Measurements from ENCODE around the gene HAND2. TPM values are rescaled to one million over a fixed set of nuclear protein-coding genes. Genes with fewer than 3 reads are reported as not detected.

HAND2 gene
- total and polyA plus RNA-seq, 4 donors, result 0.20 to 0.21 TPM; not detected in 2

DNA sequence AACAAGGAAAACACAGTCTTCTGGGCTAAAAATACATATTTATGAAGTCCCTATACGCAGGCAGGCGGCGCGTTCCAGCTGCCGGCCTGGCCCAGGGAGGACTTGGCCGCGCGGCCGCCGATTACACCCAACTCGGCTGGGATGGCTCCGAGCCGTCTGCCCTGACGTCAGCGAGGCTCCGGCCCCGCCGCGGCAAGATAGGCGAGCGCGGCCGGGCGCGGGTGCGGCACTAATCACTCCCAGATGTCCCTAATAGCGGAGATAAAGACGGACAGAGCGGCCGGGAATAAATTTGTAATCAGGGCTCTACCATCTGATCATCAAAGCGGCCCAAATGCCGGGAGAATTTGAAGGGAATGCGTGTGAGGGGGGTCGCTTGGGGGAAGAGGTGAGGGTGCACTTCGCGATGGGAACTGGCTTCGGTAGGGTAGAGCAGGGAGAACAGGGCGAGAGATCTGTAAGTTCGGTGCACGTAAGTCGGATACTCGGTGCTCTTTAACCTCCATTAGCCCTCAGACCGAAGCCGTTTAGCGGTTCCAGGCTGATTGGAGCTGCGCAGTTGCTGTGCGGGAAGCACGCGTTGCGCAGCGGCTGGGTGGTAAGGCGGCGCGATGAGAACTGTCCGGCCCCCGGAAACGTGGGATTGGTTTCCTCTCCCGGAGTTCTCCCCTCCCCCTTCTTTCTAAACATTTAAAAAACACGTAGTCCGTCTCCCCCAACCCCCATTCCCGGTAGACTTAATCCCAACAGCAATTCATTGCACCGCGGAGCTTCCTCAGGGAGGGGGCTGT, 7.7 kb downstream of the HAND2 start:
- peaks cover 54% of the 10 kb centered on the region for H3K4me1 ChIP-seq (ENCODE audit: control insufficient read depth, insufficient read depth, low read length)
- under 1% methylated on average over 59 of the region's 63 CpGs for WGBS (ENCODE audit: insufficient coverage)
- H3K36me3 ChIP-seq (ENCODE audit: control insufficient read depth, insufficient read depth, low read length), result no peaks in the 10 kb centered on the region
- H3K4me3 ChIP-seq (ENCODE audit: low read depth, low read length), result peak overlapping the region; percentile 42
- no peaks in the 10 kb centered on the region for H3K9me3 ChIP-seq (ENCODE audit: control insufficient read depth, insufficient read depth, low read length)
- peaks cover 100% of the 10 kb centered on the region for H3K27me3 ChIP-seq (ENCODE audit: control insufficient read depth, insufficient read depth, low read length)
- peak in 2 of 6 donors; percentile 68 to 77 for DNase-seq (ENCODE audit: low read depth in 4 of 6, low spot score in 6 of 6)
- no peak overlapping the region for H3K27ac ChIP-seq (ENCODE audit: low read depth, low read length)

DNA sequence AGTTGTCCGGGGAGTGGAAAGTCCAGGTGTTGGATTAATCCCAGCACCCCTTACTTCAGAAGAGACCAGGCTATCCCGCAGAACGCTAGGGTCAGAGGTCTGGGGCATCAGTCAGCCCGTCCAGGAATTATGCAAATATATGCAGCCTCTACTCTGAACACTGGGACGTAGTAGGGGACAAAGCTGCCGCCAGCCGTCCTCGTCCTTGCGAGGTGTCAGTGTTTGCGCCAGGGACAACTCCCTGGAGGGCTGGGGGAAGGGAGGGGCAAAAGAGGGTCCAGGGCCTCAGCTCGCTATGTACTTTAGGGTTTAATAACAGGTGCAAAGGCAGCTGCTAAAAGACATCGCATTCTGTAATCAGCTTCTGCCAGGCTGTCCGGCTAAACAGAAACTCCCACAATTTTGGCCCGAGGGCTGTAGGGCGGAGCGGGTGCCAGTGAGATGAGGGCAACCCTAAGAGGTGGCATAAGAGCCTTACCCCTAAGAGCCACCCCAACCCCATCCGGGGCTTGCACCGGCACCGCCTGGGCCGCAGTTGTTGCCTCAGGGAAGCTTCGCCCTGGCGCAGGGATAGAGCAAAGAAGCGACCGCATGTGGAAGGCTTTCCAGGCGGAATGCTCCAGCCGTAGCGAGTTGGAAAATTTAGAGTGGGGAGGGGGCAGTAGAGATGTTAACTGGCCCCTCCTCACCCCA, 8.4 kb downstream of the HAND2 start:
- no peaks in the 10 kb centered on the region for H3K36me3 ChIP-seq (ENCODE audit: control insufficient read depth, insufficient read depth, low read length)
- no peak overlapping the region for H3K27ac ChIP-seq (ENCODE audit: low read depth, low read length)
- 5% methylated on average over 15 of the region's 27 CpGs for WGBS (ENCODE audit: insufficient coverage)
- peak overlapping the region; percentile 42 for H3K4me3 ChIP-seq (ENCODE audit: low read depth, low read length)
- peaks cover 55% of the 10 kb centered on the region for H3K4me1 ChIP-seq (ENCODE audit: control insufficient read depth, insufficient read depth, low read length)
- H3K9me3 ChIP-seq (ENCODE audit: control insufficient read depth, insufficient read depth, low read length), result no peaks in the 10 kb centered on the region
- DNase-seq (ENCODE audit: low read depth in 4 of 6, low spot score in 6 of 6), result no peak
- peaks cover 100% of the 10 kb centered on the region for H3K27me3 ChIP-seq (ENCODE audit: control insufficient read depth, insufficient read depth, low read length)

DNA sequence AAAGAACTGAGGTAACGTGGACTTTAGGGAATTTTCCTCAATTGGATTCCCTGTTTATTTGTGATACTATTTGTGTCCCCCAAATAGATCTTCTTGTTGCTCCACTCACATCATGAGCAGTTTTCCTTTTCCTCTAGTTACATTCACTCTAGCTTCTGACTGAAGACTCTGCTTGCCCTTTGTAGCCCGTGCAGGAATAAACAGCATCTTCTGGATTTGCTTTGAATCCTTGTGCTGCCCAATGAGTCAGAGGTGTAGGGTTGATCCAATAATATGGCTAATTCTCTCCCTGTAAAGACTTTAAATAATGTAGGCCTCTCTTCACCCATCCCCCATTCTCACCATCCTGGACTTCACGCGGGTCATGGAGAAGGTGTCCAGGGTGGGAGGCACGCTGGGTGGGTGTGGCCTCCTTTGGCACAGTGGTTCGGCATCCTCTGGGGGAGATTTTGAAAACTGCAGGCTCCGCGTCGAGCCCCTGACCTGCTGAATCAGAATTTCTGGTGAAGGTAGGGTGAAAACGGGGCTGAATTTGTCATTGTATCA, 9.0 kb downstream of the HAND2 start:
- Histone ChIP-seq H3K27me3 (ENCODE audit: control insufficient read depth, insufficient read depth, low read length) (peaks cover 100% of the 10 kb centered on the region), H3K27ac (ENCODE audit: low read depth, low read length) (no peak overlapping the region), H3K9me3 (ENCODE audit: control insufficient read depth, insufficient read depth, low read length) (no peaks in the 10 kb centered on the region), H3K4me3 (ENCODE audit: low read depth, low read length) (no peak overlapping the region), H3K4me1 (ENCODE audit: control insufficient read depth, insufficient read depth, low read length) (peaks cover 56% of the 10 kb centered on the region), H3K36me3 (ENCODE audit: control insufficient read depth, insufficient read depth, low read length) (no peaks in the 10 kb centered on the region)
- DNase-seq (ENCODE audit: low read depth in 4 of 6, low spot score in 6 of 6), result no peak
- WGBS (ENCODE audit: insufficient coverage), result 12% methylated on average over 6 of the region's 10 CpGs

- H3K36me3 ChIP-seq (ENCODE audit: control insufficient read depth, insufficient read depth, low read length), result no peaks in the 10 kb centered on the region
- H3K27me3 ChIP-seq (ENCODE audit: control insufficient read depth, insufficient read depth, low read length), result peaks cover 100% of the 10 kb centered on the region
- 12% methylated on average over 19 of the region's 31 CpGs for WGBS (ENCODE audit: insufficient coverage)
- no peaks in the 10 kb centered on the region for H3K9me3 ChIP-seq (ENCODE audit: control insufficient read depth, insufficient read depth, low read length)
- no peak overlapping the region for H3K27ac ChIP-seq (ENCODE audit: low read depth, low read length)
- H3K4me3 ChIP-seq (ENCODE audit: low read depth, low read length), result no peak overlapping the region
- peak in 2 of 6 donors; percentile 25 to 31 for DNase-seq (ENCODE audit: low read depth in 4 of 6, low spot score in 6 of 6)
- peaks cover 47% of the 10 kb centered on the region for H3K4me1 ChIP-seq (ENCODE audit: control insufficient read depth, insufficient read depth, low read length)
Measured at GRCh38 chr4:173519111-173520101, 10.6 kb downstream of the HAND2 start.

- Histone ChIP-seq H3K9me3 (ENCODE audit: control insufficient read depth, insufficient read depth, low read length) (no peaks in the 10 kb centered on the region), H3K36me3 (ENCODE audit: control insufficient read depth, insufficient read depth, low read length) (no peaks in the 10 kb centered on the region), H3K27ac (ENCODE audit: low read depth, low read length) (no peak overlapping the region), H3K4me1 (ENCODE audit: control insufficient read depth, insufficient read depth, low read length) (peaks cover 42% of the 10 kb centered on the region), H3K4me3 (ENCODE audit: low read depth, low read length) (no peak overlapping the region), H3K27me3 (ENCODE audit: control insufficient read depth, insufficient read depth, low read length) (peaks cover 99% of the 10 kb centered on the region)
- 1% methylated on average over 25 of the region's 42 CpGs for whole genome bisulfite sequencing (ENCODE audit: insufficient coverage)
- DNase-seq (ENCODE audit: low read depth in 4 of 6, low spot score in 6 of 6), result peak in 1 of 6 donors; percentile 16
Measured at GRCh38 chr4:173518425-173519102, 11.5 kb downstream of the HAND2 start.

GRCh38 chr4:173517781-173518424, 12.1 kb downstream of the HAND2 start:
- no peak overlapping the region for H3K4me3 ChIP-seq (ENCODE audit: low read depth, low read length)
- H3K4me1 ChIP-seq (ENCODE audit: control insufficient read depth, insufficient read depth, low read length), result peaks cover 35% of the 10 kb centered on the region
- H3K36me3 ChIP-seq (ENCODE audit: control insufficient read depth, insufficient read depth, low read length), result no peaks in the 10 kb centered on the region
- no peaks in the 10 kb centered on the region for H3K9me3 ChIP-seq (ENCODE audit: control insufficient read depth, insufficient read depth, low read length)
- H3K27ac ChIP-seq (ENCODE audit: low read depth, low read length), result no peak overlapping the region
- DNase-seq (ENCODE audit: low read depth in 4 of 6, low spot score in 6 of 6), result no peak
- WGBS (ENCODE audit: insufficient coverage), result 3% methylated on average over 18 of the region's 24 CpGs
- H3K27me3 ChIP-seq (ENCODE audit: control insufficient read depth, insufficient read depth, low read length), result peaks cover 99% of the 10 kb centered on the region

- peak in 2 of 6 donors; percentile 24 to 25 for DNase-seq (ENCODE audit: low read depth in 4 of 6, low spot score in 6 of 6)
- Histone ChIP-seq H3K4me1 (ENCODE audit: control insufficient read depth, insufficient read depth, low read length) (peaks cover 25% of the 10 kb centered on the region), H3K27me3 (ENCODE audit: control insufficient read depth, insufficient read depth, low read length) (peaks cover 99% of the 10 kb centered on the region), H3K4me3 (ENCODE audit: low read depth, low read length) (no peak overlapping the region), H3K36me3 (ENCODE audit: control insufficient read depth, insufficient read depth, low read length) (no peaks in the 10 kb centered on the region), H3K27ac (ENCODE audit: low read depth, low read length) (no peak overlapping the region), H3K9me3 (ENCODE audit: control insufficient read depth, insufficient read depth, low read length) (no peaks in the 10 kb centered on the region)
- WGBS (ENCODE audit: insufficient coverage), result 1% methylated on average over 41 of the region's 48 CpGs
Measured at GRCh38 chr4:173516621-173517524, 13.2 kb downstream of the HAND2 start.

DNA sequence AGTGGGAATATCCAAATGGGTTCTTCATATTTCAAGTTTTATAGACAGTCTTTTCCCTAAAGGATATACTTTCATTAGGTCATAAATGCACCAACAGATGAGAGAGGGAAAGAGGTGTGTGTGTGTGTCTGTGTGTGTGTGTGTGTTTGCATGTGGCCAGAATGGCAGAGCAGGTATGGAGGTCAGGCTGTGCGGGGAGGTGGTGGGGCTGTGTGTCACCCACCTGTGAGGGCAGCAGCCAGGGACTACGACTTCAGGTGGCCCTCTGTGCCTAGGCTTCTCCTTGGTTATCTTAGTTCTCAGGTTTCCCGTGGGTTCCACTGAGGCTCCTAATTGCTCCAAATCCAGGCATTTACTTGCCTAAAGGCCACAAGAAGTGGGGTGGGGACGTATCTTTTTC, 14.6 kb downstream of the HAND2 start:
- H3K4me3 ChIP-seq (ENCODE audit: low read depth, low read length), result no peak overlapping the region
- H3K27ac ChIP-seq (ENCODE audit: low read depth, low read length), result no peak overlapping the region
- H3K27me3 ChIP-seq (ENCODE audit: control insufficient read depth, insufficient read depth, low read length), result peaks cover 99% of the 10 kb centered on the region
- H3K9me3 ChIP-seq (ENCODE audit: control insufficient read depth, insufficient read depth, low read length), result peaks cover 1% of the 10 kb centered on the region
- WGBS (ENCODE audit: insufficient coverage), result 2% methylated on average over 4 of the region's 4 CpGs
- DNase-seq (ENCODE audit: low read depth in 4 of 6, low spot score in 6 of 6), result no peak
- peaks cover 20% of the 10 kb centered on the region for H3K4me1 ChIP-seq (ENCODE audit: control insufficient read depth, insufficient read depth, low read length)
- no peaks in the 10 kb centered on the region for H3K36me3 ChIP-seq (ENCODE audit: control insufficient read depth, insufficient read depth, low read length)

All from spinal cord (tissue), 10 donors.